Adrenal gland (tissue), 5 donors: ENCODE measurements around the gene UAP1.

Experiments used
- POLR2A ChIP-seq, 2 donors: fragments of 450-650 bp; IDR thresholded peaks; one replicate each; pipeline ENCODE4 v1.6.1; 2017; ENCODE audit warnings: antibody characterized with exemption in 2 of 2, mild to moderate bottlenecking in 2 of 2, moderate library complexity in 1 of 2
- TF ChIP-seq, protein P1 (sequence below), 6 experiments: fragments of 450-650 bp in 4 of 6; fragments of 200-600 bp in 2 of 6; sonication (generic) in 1 of 6; IDR thresholded peaks; 1 replicate in 5 of 6; 2 replicates in 1 of 6; pipeline versions ENCODE4 v1.5.1 to v1.8.0; 2016 to 2021; ENCODE audit warnings: antibody characterized with exemption in 6 of 6, mild to moderate bottlenecking in 2 of 6, moderate library complexity in 1 of 6
- donor health status: DM: no; HTN: no; CAD: no.

DNA sequence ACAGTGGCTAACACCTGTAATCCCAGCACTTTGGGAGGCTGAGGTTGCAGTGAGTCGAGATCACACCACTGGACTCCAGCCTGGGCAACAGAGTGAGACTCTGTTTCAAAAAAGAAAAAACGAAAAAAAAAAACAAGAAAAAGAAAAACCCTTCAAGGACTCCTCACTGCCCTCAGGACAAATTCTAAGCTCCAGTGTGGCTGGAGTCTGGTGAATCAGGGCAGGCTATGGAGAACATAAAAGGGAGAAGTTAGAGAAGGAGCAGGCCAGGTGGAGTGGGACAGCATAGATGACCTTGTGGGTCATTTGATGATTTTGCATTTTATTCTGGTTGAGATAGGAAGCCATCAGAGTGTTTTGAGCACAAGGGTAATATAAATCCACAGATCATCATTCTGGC, 12.5 kb upstream of the UAP1 start:
- TF ChIP-seq, protein P1, sequence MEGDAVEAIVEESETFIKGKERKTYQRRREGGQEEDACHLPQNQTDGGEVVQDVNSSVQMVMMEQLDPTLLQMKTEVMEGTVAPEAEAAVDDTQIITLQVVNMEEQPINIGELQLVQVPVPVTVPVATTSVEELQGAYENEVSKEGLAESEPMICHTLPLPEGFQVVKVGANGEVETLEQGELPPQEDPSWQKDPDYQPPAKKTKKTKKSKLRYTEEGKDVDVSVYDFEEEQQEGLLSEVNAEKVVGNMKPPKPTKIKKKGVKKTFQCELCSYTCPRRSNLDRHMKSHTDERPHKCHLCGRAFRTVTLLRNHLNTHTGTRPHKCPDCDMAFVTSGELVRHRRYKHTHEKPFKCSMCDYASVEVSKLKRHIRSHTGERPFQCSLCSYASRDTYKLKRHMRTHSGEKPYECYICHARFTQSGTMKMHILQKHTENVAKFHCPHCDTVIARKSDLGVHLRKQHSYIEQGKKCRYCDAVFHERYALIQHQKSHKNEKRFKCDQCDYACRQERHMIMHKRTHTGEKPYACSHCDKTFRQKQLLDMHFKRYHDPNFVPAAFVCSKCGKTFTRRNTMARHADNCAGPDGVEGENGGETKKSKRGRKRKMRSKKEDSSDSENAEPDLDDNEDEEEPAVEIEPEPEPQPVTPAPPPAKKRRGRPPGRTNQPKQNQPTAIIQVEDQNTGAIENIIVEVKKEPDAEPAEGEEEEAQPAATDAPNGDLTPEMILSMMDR (IDR thresholded peaks at IDR 0.05) = no peak
- no peak for TF ChIP-seq POLR2A (IDR thresholded peaks at IDR 0.05)
